GM12891 (cell line): Measurements from ENCODE around the gene MAPK8IP3.

Source experiments
- PAX5 ChIP-seq: IDR thresholded peaks from 2 replicates; pipeline ENCODE4 v1.6.1; 2011; ENCODE audit warnings: low read length, moderate library complexity, mild to moderate bottlenecking; ENCODE audit not compliant: insufficient read depth, severe bottlenecking
- POLR2A ChIP-seq: IDR thresholded peaks from 2 replicates; pipeline ENCODE4 v1.6.1; 2011; ENCODE audit warnings: low read depth, low read length, control low read depth
- POLR2AphosphoS5 ChIP-seq: IDR thresholded peaks from 2 replicates; pipeline ENCODE4 v1.6.1; 2011; ENCODE audit warnings: low read depth, low read length, control low read depth
- POU2F2 ChIP-seq: IDR thresholded peaks from 2 replicates; pipeline ENCODE4 v1.6.1; 2011; ENCODE audit warnings: low read depth, mild to moderate bottlenecking, control low read depth, low read length, moderate library complexity
- SPI1 ChIP-seq: IDR thresholded peaks from 2 replicates; pipeline ENCODE4 v1.6.1; 2011; ENCODE audit warnings: low read depth, low read length, control low read depth
- TAF1 ChIP-seq: IDR thresholded peaks from 2 replicates; pipeline ENCODE4 v1.6.1; 2011; ENCODE audit warnings: low read depth, low read length, control low read depth

GRCh38 chr16:1690810-1691209 is 15.2 kb upstream of the MAPK8IP3 start:
- no peak for TF ChIP-seq POLR2AphosphoS5
- no peak for TF ChIP-seq POLR2A
- no peak for TF ChIP-seq TAF1
- TF ChIP-seq PAX5 = no peak
- no peak for TF ChIP-seq SPI1
- TF ChIP-seq POU2F2 = no peak
